Measurements from ENCODE around the gene FN3KRP. TPM values are rescaled to one million over a fixed set of nuclear protein-coding genes. Genes with fewer than 3 reads are reported as not detected.

FN3KRP gene
- total RNA-seq, 4 donors from 2014 or later, result 16.3 to 39.6 (median 26.8) TPM

GRCh38 chr17:82702231-82702927 lies 14.1 kb upstream of the FN3KRP start:
- Histone ChIP-seq H3K36me3 (no peaks in the 10 kb centered on the region), H3K9me3 (no peaks in the 10 kb centered on the region), H3K4me3 (peak overlapping the region in 2 of 4 donors; percentile 21 to 22), H3K4me1 (peaks cover 3 to 42% (median 36%) of the 10 kb centered on the region in 4 donors), H3K27ac (peak overlapping the region; percentile 79 to 89 (median 88)), H3K27me3 (no peaks in the 10 kb centered on the region)
- peak; percentile 76 for DNase-seq
- in situ Hi-C loops (cut with MboI; ENCODE audit: low pct_ligation_motif_present in 1 of 4, low pct_unique_long_range_greater_than_20kb in 1 of 4, low sequenced_read_pairs in 3 of 4) (no loop called here), intact Hi-C loops (cut with DNase I; ENCODE audit: low total_unique reads) (no loop called here)
- TF ChIP-seq POLR2AphosphoS5 (IDR thresholded peaks at IDR 0.05) (peak in 2 of 3 donors; percentile 25 to 34), EP300 (IDR thresholded peaks at IDR 0.05; ENCODE audit: low read depth) (no peak), CTCF (IDR thresholded peaks at IDR 0.05) (no peak), POLR2A (IDR thresholded peaks at IDR 0.05) (peak; percentile 85)
- 44% methylated on average over 20 of the region's 20 CpGs; no CpG with 5 or more reads in 1 of the 2 donors for WGBS, 2 donors (ENCODE audit: low coverage in 1 of 2)

DNA sequence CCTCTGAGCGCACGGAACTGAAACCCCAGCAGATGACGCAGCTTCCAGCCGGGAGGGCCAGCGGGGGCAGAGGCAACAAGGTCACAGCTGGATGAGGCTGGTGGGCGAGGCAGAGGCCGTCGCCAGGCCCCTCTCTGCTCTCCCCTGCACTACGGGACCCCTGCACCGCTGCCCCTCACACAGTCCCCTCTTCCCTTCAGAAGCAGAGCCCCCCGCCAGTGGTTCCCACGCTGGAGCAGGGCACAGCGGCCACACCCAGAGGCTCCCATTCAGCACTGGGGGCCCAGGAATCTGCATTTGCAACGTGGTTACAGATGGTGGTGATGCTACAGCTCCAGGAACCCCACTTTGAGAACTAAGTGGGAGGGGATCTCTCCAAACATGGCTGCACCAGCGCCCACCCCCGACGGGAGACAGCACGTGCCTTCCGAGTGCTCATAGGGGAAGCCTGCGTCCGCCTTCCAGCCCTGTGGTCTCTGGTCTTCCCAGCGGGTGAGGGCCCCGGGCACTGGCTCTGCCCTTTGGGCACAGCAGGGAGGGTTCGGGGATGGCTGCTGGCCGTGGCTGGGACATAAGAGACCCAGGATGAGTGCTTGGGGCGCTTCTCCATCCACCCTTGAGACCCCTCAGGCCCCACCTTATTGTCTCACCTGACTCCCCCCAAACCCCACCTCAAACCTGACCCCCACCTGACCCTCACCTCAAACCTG lies 13.3 kb upstream of the FN3KRP start:
- no peaks in the 10 kb centered on the region for H3K27me3 ChIP-seq
- 58% methylated on average over 19 of the region's 26 CpGs; no CpG with 5 or more reads in 1 of the 2 donors for WGBS, 2 donors (ENCODE audit: low coverage in 1 of 2)
- TF ChIP-seq POLR2AphosphoS5 (IDR thresholded peaks at IDR 0.05) (no peak), POLR2A (IDR thresholded peaks at IDR 0.05) (no peak), CTCF (IDR thresholded peaks at IDR 0.05) (no peak), EP300 (IDR thresholded peaks at IDR 0.05; ENCODE audit: low read depth) (no peak)
- H3K4me1 ChIP-seq, result peaks cover 0 to 44% (median 31%) of the 10 kb centered on the region in 4 donors
- in situ Hi-C loops (cut with MboI; ENCODE audit: low pct_ligation_motif_present in 1 of 4, low pct_unique_long_range_greater_than_20kb in 1 of 4, low sequenced_read_pairs in 3 of 4) (no loop called here), intact Hi-C loops (cut with DNase I; ENCODE audit: low total_unique reads) (no loop called here)
- no peaks in the 10 kb centered on the region for H3K36me3 ChIP-seq
- H3K27ac ChIP-seq, result peak overlapping the region; percentile 79 to 89 (median 88)
- peak overlapping the region in 2 of 4 donors; percentile 21 to 22 for H3K4me3 ChIP-seq
- no peak for DNase-seq
- H3K9me3 ChIP-seq, result no peaks in the 10 kb centered on the region

- WGBS, 2 donors (ENCODE audit: low coverage in 1 of 2), result 45 to 56% methylated on average over 5 to 38 of the region's 38 CpGs
- DNase-seq, result peak; percentile 90
- in situ Hi-C loops (cut with MboI; ENCODE audit: low pct_ligation_motif_present in 1 of 4, low pct_unique_long_range_greater_than_20kb in 1 of 4, low sequenced_read_pairs in 3 of 4) (no loop called here), intact Hi-C loops (cut with DNase I; ENCODE audit: low total_unique reads) (no loop called here)
- H3K4me1 ChIP-seq, result peaks cover 0 to 42% (median 29%) of the 10 kb centered on the region in 4 donors
- H3K4me3 ChIP-seq, result peak overlapping the region in 3 of 4 donors; percentile 5 to 25 (median 10)
- peak overlapping the region; percentile 79 to 89 (median 88) for H3K27ac ChIP-seq
- no peaks in the 10 kb centered on the region for H3K9me3 ChIP-seq
- TF ChIP-seq POLR2AphosphoS5 (IDR thresholded peaks at IDR 0.05) (peak in 2 of 3 donors; percentile 54 to 62), CTCF (IDR thresholded peaks at IDR 0.05) (no peak), POLR2A (IDR thresholded peaks at IDR 0.05) (peak; percentile 69)
- H3K36me3 ChIP-seq, result no peaks in the 10 kb centered on the region
- H3K27me3 ChIP-seq, result no peaks in the 10 kb centered on the region
These were observed 12.3 kb upstream of the FN3KRP start for GRCh38 chr17:82703935-82704865.

Data from transverse colon (tissue), 4 donors.